ENCODE data around the gene POLR1F.

DNA sequence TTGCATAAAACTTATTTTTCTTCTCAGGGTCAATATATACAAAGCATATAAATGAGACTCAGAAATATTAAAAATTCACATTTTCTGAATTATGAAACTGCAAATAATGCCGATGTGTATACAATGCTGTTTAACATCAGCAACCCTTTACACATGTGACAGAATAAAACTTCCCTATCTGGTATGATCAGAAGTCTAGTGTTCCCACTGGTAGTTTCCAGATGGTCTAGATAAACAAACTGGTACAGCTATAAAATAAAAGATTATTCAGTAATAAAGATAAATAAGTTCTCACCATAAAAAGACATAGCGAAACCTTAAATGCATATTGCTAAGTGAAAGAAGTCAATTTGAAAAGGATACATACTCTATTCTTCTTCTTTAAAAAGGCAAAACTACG is 7.9 kb downstream of the POLR1F start:
- TF ChIP-seq, protein P1, sequence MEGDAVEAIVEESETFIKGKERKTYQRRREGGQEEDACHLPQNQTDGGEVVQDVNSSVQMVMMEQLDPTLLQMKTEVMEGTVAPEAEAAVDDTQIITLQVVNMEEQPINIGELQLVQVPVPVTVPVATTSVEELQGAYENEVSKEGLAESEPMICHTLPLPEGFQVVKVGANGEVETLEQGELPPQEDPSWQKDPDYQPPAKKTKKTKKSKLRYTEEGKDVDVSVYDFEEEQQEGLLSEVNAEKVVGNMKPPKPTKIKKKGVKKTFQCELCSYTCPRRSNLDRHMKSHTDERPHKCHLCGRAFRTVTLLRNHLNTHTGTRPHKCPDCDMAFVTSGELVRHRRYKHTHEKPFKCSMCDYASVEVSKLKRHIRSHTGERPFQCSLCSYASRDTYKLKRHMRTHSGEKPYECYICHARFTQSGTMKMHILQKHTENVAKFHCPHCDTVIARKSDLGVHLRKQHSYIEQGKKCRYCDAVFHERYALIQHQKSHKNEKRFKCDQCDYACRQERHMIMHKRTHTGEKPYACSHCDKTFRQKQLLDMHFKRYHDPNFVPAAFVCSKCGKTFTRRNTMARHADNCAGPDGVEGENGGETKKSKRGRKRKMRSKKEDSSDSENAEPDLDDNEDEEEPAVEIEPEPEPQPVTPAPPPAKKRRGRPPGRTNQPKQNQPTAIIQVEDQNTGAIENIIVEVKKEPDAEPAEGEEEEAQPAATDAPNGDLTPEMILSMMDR (conservative IDR thresholded peaks at IDR 0.05; ENCODE audit: low read depth, low read length) = no peak
- TF ChIP-seq EZH2 (IDR thresholded peaks at IDR 0.05; ENCODE audit: low read length, unreplicated experiment) (no peak), EZH2phosphoT487 (IDR thresholded peaks at IDR 0.05; ENCODE audit: borderline replicate concordance, low read length) (no peak)
